H1 (cell line): Measurements from ENCODE around the gene GPR26. TPM values are rescaled to one million over a fixed set of nuclear protein-coding genes. Genes with fewer than 3 reads are reported as not detected.

ENCODE experiments used
- BRCA1 ChIP-seq: IDR thresholded peaks from 2 replicates; pipeline ENCODE4 v1.6.1; 2012; ENCODE audit warnings: low read depth, low read length, improper control_type of control experiment
- CHD2 ChIP-seq: IDR thresholded peaks from 2 replicates; pipeline ENCODE4 v1.6.1; 2012; ENCODE audit warnings: low read length, improper control_type of control experiment
- POLR2AphosphoS5 ChIP-seq: IDR thresholded peaks from 2 replicates; pipeline ENCODE4 v1.6.1; 2011; ENCODE audit warnings: low read depth, low read length
- TEAD4 ChIP-seq: IDR thresholded peaks from 2 replicates; pipeline ENCODE4 v1.6.1; 2012; ENCODE audit warnings: low read depth, low read length, inconsistent platforms, mixed read lengths
- polyA plus RNA-seq, 7 experiments: library from polyadenylated mRNA; depleted of rRNA in 3 of 7; stranded (reverse) in 5 of 7; unstranded in 2 of 7; fragments of >200 nt in 5 of 7; fragments of 200-250 nt in 2 of 7; gene quantifications; 1 replicate in 5 of 7; 2 replicates in 1 of 7; 4 replicates in 1 of 7; pipeline versions ENCODE4 v1.2.1 to v1.2.3, GENCODE V29; 2011 to 2013; ENCODE audit warnings: missing spikeins in 2 of 7, mixed read lengths in 2 of 7
- total RNA-seq: library from RNA; stranded (reverse); fragmentation: NEBNext Ultra II Directional; extraction: Animal tissue kit (Norgen Biotek cat#: 25700); gene quantifications from 2 replicates; pipeline ENCODE4 v1.2.1, GENCODE V29; 2021
- TF ChIP-seq, protein P1 (sequence below): fragments of 300-600 bp; sonication (generic); IDR thresholded peaks from 2 replicates; pipeline ENCODE4 v1.7.1; 2012; ENCODE audit warnings: low read length, moderate library complexity, mild to moderate bottlenecking, inconsistent platforms; ENCODE audit not compliant: insufficient replicate concordance

GPR26 gene
- total and polyA plus RNA-seq, 2 of the 8 experiments (the other 6 are each of a cell fraction or from before 2014, with no cell fraction given), result 0.09 to 0.21 TPM

DNA sequence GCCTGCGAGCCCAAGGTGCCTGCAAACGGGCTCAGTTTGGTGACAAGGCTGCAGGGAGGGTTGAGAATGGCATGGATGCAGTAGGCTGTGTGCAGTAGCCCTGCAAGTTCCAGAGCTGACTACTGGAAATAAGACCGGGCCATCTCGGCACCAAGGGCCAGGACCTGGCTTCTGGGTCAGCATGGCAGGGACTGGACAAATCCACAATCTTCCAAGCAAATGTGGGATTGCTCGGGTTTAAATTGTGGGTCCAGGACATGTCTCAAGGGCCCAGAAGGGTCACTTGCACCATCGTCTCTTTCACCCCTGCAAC lies 78.0 kb downstream of the GPR26 start (continued):
- TF ChIP-seq, protein P1, sequence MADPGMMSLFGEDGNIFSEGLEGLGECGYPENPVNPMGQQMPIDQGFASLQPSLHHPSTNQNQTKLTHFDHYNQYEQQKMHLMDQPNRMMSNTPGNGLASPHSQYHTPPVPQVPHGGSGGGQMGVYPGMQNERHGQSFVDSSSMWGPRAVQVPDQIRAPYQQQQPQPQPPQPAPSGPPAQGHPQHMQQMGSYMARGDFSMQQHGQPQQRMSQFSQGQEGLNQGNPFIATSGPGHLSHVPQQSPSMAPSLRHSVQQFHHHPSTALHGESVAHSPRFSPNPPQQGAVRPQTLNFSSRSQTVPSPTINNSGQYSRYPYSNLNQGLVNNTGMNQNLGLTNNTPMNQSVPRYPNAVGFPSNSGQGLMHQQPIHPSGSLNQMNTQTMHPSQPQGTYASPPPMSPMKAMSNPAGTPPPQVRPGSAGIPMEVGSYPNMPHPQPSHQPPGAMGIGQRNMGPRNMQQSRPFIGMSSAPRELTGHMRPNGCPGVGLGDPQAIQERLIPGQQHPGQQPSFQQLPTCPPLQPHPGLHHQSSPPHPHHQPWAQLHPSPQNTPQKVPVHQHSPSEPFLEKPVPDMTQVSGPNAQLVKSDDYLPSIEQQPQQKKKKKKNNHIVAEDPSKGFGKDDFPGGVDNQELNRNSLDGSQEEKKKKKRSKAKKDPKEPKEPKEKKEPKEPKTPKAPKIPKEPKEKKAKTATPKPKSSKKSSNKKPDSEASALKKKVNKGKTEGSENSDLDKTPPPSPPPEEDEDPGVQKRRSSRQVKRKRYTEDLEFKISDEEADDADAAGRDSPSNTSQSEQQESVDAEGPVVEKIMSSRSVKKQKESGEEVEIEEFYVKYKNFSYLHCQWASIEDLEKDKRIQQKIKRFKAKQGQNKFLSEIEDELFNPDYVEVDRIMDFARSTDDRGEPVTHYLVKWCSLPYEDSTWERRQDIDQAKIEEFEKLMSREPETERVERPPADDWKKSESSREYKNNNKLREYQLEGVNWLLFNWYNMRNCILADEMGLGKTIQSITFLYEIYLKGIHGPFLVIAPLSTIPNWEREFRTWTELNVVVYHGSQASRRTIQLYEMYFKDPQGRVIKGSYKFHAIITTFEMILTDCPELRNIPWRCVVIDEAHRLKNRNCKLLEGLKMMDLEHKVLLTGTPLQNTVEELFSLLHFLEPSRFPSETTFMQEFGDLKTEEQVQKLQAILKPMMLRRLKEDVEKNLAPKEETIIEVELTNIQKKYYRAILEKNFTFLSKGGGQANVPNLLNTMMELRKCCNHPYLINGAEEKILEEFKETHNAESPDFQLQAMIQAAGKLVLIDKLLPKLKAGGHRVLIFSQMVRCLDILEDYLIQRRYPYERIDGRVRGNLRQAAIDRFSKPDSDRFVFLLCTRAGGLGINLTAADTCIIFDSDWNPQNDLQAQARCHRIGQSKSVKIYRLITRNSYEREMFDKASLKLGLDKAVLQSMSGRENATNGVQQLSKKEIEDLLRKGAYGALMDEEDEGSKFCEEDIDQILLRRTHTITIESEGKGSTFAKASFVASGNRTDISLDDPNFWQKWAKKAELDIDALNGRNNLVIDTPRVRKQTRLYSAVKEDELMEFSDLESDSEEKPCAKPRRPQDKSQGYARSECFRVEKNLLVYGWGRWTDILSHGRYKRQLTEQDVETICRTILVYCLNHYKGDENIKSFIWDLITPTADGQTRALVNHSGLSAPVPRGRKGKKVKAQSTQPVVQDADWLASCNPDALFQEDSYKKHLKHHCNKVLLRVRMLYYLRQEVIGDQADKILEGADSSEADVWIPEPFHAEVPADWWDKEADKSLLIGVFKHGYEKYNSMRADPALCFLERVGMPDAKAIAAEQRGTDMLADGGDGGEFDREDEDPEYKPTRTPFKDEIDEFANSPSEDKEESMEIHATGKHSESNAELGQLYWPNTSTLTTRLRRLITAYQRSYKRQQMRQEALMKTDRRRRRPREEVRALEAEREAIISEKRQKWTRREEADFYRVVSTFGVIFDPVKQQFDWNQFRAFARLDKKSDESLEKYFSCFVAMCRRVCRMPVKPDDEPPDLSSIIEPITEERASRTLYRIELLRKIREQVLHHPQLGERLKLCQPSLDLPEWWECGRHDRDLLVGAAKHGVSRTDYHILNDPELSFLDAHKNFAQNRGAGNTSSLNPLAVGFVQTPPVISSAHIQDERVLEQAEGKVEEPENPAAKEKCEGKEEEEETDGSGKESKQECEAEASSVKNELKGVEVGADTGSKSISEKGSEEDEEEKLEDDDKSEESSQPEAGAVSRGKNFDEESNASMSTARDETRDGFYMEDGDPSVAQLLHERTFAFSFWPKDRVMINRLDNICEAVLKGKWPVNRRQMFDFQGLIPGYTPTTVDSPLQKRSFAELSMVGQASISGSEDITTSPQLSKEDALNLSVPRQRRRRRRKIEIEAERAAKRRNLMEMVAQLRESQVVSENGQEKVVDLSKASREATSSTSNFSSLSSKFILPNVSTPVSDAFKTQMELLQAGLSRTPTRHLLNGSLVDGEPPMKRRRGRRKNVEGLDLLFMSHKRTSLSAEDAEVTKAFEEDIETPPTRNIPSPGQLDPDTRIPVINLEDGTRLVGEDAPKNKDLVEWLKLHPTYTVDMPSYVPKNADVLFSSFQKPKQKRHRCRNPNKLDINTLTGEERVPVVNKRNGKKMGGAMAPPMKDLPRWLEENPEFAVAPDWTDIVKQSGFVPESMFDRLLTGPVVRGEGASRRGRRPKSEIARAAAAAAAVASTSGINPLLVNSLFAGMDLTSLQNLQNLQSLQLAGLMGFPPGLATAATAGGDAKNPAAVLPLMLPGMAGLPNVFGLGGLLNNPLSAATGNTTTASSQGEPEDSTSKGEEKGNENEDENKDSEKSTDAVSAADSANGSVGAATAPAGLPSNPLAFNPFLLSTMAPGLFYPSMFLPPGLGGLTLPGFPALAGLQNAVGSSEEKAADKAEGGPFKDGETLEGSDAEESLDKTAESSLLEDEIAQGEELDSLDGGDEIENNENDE, result no peak
- no peak for TF ChIP-seq BRCA1
- no peak for TF ChIP-seq TEAD4
- no peak for TF ChIP-seq CHD2
- TF ChIP-seq POLR2AphosphoS5, result no peak
